GM19452 (cell line): ENCODE data around the gene RAB22A.

ENCODE experiments used
- ATAC-seq: cut with Tn5 transposase; IDR thresholded peaks from one replicate; pipeline ENCODE4 v1.9.1; 2021; ENCODE audit not compliant: unreplicated experiment

The RAB22A gene, protein sequence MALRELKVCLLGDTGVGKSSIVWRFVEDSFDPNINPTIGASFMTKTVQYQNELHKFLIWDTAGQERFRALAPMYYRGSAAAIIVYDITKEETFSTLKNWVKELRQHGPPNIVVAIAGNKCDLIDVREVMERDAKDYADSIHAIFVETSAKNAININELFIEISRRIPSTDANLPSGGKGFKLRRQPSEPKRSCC

DNA sequence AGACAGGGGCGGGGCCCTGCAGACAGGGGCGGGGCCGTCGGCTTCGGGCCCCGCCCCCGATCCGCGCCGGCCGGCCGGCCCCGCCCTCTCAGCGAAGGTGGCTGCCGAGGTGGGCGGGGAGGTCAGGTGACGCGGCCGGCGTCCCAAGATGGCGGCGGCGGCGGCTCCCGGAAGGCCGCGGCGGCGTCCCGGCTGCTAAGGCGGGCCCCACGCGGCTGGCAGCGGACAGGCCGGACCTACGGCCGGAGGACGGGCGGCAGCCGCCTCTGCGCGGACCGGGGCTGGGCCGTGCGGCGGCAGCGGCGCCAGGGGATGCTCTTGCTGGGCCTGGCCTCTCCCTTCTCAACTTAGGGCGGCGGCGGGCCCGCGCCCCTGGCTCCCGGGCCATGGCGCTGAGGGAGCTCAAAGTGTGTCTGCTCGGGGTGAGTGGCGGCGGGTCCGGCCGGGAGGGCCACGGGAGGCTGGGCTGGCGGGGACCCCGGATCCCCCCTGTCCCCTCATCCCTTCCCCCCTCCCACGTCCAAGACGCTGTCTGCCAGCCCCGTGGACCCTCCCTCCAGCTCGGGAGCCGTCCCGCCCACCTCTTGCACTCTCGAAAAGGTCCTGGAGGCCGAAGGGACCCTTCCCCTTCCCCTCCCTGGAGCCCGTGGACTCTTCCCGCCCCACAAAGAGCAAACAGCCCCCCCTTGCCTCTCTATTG lies at the start of gene RAB22A:
Gene RAB22A, plus strand, starts transcription at position 125 of the 700 bp plus-strand sequence. Its CDS starts 262 bp downstream, at position 387.
- peak; percentile 74 for ATAC-seq

DNA sequence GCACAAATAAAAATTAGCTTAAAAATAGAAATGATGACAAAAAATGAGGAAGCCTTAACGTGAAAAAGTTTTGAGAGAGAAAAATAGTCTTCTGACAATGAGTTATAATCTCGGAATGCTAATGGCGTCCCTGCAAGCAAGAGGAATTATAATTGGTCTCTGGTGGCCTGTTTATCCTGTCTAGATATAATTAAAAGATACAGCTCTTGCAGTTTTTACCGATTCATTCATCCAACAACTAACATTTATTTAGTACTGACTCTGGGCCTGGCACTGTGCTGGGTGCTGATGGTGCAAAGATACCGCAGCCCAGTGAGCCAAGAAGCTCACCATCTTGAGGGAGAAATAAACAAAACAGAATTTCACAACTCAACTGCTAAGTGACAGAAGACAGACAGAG lies 49.5 kb upstream of the RAB22A start:
- ATAC-seq: no peak

DNA sequence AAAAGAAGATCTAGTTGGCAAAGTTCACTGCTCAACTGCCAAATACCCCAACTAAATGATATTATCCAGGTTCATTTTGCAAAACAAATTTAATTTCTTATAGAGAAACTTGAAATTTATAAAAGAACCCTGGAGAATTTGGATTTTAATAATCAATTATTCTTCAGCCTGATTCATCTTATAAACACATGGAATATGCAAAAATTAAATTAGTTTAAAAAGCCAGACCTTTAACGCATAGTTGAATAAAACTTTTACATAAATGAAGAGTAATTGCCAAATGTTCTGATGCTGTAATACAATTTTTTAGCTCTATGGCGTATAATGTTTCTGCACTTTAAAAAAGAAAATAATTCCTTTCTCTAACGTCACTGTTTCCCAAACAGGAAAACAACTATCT lies 47.9 kb upstream of the RAB22A start:
- no peak for ATAC-seq

DNA sequence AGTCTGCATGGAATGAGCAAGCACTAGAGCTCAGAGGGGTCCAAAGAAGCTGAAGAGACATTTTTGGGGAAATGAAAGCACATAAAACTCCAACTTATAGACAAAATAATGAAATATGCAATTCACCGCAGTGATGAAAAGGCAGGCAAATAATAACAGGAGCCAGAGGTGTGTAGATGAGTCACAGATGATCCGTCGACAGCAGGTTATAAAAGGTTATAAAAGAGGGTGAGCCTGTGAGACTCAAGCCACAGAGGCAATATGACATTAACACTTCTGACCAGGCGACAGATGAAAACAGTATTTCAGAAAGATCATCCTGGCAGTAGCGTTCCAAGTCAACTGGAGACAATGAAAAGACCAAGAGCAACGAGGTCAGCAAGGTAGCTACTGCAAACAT lies 45.2 kb upstream of the RAB22A start:
- no peak for ATAC-seq

DNA sequence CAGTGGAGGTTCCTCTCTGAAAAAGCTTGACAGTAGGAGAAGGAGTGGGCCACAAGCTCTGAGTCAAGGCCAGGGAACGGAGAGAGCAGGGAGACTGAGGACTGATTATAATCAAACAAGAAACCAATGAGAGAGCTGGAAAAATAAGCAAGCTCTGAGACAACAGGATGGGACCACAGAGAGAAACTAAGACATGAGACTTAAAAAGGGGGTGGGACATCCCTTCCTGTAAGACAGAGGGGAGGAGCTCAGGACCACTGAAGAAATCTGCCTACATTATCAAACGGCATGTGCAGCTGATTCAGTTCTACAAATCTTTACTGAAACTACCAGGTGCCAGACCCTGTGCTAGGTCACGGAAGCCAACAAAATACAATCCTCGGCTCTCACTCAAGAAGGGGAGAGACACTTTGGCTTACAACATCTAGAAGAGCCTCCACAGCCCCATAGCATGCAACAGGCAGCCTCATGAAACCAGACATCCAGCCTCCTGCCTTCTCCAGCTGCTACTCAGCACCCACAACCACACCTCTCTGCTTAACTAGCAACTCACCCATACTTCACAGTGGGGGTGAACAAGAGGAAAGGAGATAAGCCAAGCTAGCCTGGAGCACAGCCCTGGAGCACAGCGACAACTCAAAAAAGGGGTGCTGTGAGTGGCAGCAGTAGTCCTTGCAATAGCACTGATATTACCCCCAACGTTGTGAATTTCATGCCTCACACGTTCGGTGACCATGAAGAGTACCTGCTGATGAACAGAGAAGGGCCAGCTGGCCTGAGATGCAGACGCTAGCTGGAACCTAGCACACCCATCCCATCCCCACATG lies 41.9 kb upstream of the RAB22A start:
- no peak for ATAC-seq

DNA sequence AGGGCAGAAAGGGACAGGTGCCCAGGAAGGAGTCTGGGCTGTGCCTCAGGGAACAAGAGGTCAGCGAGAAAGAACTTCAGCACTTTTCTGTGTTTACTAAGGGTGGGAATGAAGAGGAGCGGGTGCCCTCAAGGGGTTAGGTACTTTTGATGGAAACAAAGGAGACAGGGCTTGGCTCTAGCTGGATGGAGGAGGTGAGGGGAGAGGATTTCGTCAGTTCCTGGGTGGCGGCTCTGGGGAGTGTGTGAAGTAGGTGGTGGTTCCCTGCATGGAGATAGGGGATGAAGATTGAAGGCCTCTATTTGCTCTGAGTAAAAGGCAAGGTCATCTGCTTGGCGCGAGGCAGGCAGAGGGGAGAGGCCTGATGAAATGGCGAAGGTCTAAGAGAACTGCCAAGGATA lies 41.1 kb upstream of the RAB22A start:
- no peak for ATAC-seq

DNA sequence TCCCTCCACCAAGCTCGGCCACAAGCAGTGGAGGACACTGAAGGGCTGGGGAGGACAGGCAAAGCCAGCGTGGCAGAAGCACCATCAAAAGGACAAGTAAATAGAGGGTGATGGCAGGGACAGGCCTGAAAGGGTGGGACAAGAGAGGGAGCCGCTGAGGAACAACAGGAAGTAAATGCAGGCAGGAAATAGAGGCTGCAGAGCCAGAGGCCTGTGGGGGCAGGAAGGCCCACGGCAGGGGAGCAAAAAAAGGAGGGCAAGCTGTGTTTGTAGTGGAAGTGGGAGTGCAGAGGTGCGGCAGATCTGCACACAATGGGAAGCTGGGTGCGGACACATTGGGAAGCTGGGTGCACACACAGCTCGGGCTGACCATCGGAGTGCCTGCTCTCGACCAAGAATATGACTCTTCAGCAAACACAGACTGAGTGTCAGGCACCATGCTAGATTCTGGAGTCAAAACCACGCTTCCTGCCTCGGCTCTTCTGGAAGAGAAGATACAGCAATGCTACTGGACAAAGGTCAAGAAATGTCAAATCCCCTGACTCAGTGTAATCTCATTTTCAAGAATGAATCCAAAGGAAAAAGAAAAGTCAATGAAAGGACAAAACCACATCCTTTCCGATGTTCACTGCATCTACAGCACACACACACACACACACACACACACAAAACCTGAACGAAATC lies 40.4 kb upstream of the RAB22A start:
- ATAC-seq: no peak

DNA sequence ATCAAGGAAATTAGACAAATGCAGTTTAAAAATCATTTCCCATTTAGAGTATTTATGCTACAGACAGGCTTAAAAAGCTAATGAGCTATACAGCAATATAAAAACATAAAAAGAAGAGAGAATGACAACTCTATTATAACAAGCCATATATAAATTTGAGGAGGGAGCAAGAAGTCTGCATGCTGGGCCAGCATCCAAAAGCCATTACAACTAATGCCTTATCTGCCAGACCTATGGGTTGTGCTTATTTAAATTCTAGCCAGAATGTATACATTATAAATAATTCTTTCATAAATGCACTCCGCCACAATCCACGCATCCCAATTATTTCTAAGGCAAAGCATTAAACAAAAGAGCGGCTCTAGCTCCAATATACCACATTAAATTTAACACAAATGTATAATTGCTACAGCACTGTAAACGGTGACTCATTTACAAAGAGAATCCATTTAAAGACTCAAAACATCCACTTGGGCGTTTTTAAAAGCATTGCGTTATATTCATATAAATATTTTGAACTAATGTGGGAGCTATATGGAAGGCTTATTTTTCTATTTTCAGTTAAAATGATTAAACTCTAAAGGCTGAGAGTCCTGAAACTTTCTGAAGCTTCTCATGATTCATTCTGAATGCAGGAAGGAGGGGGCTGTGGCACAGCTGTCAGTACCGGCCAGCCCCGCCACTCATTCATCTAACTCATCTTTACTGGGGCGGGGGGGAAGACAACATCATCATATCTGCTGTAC lies 37.7 kb upstream of the RAB22A start:
- ATAC-seq: no peak

DNA sequence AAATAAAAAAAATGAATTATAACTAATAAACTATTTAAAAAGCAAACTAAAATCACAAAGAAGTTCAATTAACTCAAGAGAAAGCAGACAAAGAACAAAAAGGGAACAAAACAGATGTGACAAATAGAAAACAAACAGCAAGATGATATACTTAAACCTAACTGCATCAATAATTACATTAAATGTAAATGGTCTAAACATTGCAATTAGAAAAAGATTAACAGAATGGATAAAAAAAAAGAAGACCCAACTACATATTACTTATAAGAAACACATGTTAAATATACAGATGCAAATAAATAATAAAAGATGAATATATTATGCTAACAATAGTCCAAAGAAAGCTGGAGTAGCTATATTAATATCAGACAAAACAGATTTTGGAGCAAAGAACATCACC lies 35.1 kb upstream of the RAB22A start:
- ATAC-seq: no peak

DNA sequence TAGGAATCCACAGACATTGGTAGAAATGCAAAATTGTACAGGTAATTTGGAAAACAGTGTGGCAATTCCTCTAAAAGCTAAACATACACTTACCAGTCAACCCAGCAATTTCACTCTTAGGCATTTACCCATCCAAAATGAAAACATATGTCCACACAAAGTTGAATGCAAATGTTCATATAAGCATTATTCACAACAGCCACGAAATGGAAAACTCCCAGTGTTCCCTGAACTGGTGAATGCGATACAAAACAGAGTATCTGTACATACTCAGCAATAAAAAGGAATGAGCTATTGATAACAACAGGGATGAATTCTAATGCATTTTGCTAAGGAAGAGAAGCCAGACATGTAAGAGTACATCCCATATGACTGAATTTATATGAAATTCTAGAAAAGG lies 32.4 kb upstream of the RAB22A start:
- no peak for ATAC-seq

DNA sequence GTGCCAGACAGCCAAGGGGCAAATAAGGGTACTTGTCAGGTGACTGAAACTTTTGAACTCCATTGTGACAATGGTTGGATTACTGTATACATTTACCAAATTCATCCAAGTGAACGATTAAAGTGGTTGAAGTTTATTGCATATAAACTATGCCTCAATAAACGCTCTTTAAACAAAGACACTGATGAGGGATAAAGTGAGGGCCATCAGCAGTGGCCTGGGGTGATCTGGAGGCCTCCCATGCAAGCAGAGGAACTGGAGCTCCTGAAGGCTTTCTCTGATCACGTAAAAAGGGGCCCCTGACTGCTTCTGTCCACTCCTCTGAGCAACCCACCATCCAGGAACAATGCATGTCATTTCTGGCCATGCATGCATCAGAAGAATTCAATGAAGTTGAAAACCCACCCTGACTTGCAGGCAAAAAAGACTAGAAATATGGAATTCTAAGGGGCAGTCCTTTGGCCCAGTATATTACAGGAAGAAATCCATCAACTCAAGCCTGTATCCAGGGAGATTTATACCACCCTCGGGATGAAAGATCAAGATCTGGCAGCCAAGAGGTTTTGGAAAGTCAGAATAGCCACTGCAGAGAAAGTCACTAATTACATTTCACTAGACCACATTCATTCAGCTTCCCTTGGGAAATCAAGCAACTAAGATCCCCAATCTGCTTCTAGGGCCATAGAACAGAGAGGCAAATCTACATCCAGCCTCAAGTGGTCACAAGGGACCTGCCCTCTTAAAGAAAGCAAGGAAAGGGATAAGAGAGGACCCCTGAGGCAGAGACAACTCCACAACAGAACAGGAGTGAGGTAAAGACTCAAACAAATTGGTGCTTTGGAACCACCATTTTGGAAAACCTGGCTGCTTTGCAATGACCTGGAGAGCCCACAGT lies 31.7 kb upstream of the RAB22A start:
- no peak for ATAC-seq

DNA sequence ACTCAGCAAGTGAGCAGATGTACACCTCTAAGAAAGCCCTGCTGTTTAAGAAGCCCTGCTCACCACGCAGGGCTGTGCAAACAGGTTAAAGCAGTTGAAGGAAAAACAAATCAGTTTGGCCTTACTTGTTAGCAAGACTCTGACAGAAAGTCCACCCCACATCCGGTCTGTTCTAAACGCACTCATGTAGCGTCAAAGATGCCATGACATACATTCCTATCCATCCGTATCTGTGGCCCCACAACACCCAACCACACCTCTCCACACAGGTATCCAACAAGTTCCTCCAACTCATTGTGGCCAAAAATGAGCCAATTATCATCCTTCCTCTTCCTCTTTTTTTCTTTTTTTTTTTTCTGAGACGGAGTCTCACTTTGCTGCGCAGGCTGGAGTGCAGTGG lies 22.8 kb upstream of the RAB22A start:
- no peak for ATAC-seq

DNA sequence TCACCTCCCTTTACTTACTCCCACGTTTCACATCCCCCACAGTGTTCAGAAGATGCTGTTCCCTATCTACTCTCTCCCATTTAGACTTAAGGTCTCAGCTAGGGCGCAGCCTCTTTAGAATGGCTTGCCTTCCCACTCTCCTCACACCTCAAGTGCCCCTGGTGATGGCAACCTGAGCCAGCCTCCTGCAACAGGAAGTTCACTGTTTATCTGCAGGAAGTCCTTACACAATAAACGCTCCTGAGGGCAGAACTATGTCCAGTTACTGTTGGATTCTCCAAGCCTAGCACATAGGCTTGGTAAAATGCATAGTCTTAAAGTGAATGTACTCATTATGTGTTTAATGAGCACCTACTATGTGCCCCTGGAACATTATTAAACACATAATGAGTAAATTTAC lies 21.9 kb upstream of the RAB22A start:
- ATAC-seq: no peak

DNA sequence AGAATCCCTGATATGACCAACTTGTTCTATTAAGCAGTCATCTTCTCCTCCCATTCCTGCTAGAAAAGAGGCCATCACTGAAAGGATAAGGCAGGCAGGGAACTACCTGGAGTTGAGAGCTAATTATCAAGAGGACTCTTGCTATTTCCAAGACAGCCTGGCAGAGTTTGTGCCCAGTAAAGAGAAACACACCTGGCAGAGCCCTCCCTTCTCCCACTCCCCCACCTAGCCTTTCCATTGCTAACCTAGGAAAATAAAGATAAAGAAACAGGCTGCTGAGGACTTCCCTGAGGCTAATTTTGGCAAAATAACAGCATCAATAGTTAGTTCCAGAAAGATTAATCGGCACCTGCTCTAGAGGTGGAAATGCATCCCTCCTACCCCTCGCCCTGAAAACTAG lies 20.4 kb upstream of the RAB22A start:
- no peak for ATAC-seq

DNA sequence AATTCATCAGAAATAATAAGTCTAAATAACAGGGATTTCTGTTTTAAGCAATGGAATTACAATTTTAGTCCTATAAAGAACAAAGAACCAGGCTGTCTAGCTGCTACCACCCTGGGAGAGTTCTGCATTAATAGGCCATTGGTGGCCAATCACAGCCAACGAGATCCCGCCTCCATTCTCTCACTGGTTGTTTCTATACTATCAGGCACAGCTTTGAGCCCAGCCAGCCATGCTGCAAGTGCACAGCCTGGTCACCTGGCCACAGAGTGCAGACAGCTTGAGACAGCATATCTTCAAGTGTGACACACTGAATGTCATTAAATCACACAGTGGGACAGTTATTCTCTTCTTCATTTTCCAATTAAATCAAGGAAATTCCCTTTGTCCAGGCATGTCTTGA lies 16.1 kb upstream of the RAB22A start:
- ATAC-seq: no peak

DNA sequence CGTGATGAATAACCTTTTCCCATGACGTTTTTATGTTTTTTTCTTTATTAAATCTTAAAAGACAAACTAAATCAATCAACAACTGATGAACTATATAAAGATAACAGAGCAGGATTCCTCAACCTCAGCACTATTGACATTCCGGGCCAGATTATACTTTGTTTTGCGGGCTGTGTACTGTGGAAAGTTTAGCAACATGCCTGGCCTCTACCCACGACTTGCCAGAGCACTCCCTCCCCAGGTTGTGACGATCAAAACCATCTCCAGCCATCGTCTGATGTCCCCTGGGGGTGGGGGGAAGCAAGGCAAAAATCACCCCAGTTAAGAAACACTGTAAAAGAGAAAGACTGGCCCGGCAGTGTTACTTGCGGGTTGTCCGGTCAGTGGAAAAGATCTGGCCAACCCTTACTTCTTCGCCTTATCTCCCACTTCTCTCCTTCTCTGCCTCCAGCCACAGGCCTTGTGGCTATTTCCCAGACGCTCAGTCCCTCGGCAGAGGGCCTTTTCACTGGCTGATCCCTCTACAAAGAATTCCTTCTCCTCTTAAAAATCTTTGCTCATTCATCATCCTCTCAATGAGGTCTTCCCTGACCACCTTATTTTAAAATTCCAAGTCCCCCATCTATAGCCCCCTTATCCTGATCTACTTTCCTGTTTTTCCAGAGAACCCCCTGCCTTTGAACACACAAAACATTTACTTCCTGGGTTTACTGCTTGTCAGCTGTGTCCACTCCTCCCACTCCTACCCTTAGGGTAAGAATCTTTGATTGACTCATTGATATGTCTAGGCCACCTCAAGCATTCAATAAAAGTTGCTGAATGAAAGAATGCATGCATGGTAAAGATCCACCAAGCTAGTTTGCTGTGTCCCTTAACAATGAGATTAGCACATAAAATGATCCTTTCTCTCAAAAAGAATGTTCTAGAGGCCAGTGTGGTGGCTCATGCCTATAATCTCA lies 14.7 kb upstream of the RAB22A start:
- ATAC-seq: no peak

DNA sequence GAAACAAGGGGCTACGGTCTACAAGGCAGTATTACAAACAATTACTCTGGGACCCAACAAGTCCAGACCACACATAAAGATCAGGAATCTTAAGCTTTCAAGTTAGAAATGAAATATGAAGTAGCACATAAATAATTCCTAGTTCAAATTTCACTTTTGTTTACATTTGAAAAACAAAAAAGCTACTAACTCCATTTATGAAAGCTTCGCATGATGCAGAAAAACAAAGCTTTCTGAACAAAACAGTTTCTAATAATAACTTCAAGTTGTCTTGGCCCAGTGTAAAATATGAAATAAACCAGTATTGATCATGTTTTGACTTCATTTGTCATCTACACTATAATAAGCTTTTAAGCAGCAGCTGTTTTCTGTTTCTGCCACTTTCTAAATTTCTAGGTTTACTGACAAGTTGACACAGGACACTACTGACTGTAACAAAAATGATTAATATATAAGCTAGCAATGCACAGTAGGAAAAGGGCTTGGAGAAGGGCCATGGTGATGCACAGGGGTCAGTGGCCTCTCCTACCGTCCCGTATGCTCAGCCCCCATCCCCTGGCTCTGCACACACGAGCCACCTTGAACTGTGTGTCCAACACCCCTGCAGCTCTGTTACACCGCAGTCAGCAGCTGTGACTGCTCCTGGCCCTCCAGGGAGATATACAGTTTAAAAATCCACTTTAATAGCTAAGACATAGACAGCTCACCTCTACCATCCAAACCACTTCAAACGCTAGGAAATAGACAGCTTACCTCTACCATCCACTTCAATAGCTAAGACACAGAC lies 13.3 kb upstream of the RAB22A start:
- no peak for ATAC-seq

DNA sequence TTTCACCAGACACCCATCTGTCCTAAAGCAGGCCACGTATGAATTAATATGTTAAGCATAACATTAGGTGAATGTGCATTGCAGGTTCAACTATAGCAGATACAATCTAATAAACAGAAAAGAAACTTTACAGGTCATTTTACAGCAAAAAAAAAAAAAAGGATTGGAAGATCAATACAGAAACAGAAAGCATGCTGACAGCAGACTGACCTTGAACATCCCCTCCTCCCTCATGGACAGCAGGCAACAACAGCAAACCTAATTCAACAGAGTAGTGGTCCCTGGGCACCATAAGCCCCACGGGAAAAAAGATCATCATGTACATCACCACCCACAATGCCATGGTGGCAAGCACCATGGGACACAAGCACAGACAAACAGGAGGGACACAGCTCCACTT lies 12.1 kb upstream of the RAB22A start:
- ATAC-seq: no peak
